ENCODE measurements around the gene EML2. TPM values are rescaled to one million over a fixed set of nuclear protein-coding genes. Genes with fewer than 3 reads are reported as not detected.
A peak's percentile ranks its signal among the peaks of the same experiment; 100 is the strongest.

Gene EML2
- total RNA-seq, 3 donors from 2014 or later (not counting 1 experiment from before 2014, with no cell fraction given), result 112 to 136 (median 117) TPM

DNA sequence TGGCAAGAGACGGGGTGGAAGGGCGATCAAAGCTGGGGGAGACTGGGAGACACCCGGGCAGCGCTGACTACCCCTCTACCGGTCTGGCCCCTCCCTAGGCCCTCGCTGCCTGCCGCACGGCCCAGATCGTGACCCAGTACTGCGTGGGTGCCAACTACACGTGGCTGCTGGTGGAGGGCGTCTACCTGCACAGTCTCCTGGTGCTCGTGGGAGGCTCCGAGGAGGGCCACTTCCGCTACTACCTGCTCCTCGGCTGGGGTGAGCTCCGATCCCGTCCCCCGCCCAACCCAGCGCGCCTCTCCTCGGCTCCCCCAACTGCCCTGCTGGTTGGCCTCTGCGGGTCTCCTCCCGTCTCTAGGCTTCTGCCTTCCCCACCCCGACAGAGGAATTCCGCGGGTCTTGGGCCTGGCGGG lies 37.7 kb upstream of the EML2 start:
- H3K27me3 Mint-ChIP-seq (ENCODE audit: low read depth in 2 of 2), result peaks cover 0 to 19% of the 10 kb centered on the region in 2 donors
- Histone ChIP-seq H3K36me3 (ENCODE audit: control insufficient read depth, insufficient read depth, low read length) (no peaks in the 10 kb centered on the region), H3K9me3 (ENCODE audit: control insufficient read depth, insufficient read depth, low read length) (no peaks in the 10 kb centered on the region), H3K27ac (ENCODE audit: low read length) (no peak overlapping the region), H3K27me3 (ENCODE audit: control insufficient read depth, insufficient read depth, low read length) (peaks cover 11% of the 10 kb centered on the region), H3K4me3 (ENCODE audit: low read length) (peak overlapping the region; percentile 27), H3K4me1 (ENCODE audit: control insufficient read depth, insufficient read depth, low read length) (peaks cover 28% of the 10 kb centered on the region)
- H3K4me1 Mint-ChIP-seq, result peaks cover 14 to 22% of the 10 kb centered on the region in 2 donors
- WGBS (ENCODE audit: insufficient coverage), result 3% methylated on average over 28 of the region's 28 CpGs
- DNase-seq, result peak; percentile 19 to 70
- H3K4me3 Mint-ChIP-seq, result peak overlapping the region; percentile 75
- H3K9me3 Mint-ChIP-seq, result no peaks in the 10 kb centered on the region
- TF ChIP-seq, protein P1, sequence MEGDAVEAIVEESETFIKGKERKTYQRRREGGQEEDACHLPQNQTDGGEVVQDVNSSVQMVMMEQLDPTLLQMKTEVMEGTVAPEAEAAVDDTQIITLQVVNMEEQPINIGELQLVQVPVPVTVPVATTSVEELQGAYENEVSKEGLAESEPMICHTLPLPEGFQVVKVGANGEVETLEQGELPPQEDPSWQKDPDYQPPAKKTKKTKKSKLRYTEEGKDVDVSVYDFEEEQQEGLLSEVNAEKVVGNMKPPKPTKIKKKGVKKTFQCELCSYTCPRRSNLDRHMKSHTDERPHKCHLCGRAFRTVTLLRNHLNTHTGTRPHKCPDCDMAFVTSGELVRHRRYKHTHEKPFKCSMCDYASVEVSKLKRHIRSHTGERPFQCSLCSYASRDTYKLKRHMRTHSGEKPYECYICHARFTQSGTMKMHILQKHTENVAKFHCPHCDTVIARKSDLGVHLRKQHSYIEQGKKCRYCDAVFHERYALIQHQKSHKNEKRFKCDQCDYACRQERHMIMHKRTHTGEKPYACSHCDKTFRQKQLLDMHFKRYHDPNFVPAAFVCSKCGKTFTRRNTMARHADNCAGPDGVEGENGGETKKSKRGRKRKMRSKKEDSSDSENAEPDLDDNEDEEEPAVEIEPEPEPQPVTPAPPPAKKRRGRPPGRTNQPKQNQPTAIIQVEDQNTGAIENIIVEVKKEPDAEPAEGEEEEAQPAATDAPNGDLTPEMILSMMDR (IDR thresholded peaks at IDR 0.05), result no peak
- intact Hi-C loops (cut with micrococcal nuclease), result no loop called here
- H3K27ac Mint-ChIP-seq, result peak overlapping the region in 1 of 2 donors; percentile 27
- peak; percentile 20 to 27 (median 25) for ATAC-seq
- no peaks in the 10 kb centered on the region for H3K36me3 Mint-ChIP-seq

DNA sequence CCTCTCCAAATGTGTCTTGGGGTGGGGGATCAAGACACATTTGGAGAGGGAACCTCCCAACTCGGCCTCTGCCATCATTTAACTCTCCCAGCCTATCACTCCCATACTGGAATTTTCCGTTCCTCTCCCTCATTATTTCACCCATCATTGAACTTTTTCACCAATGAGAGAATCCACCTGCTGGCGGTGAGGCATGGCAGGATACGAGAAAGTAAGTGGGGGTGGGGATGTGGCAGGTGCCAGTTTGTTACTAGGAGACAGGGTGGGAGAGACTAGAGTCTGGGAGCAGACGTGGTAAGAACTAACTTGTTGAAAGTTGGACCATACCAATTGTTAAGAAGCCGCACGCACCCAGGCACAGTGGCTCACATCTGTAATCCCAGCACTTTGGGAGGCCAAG lies 35.7 kb upstream of the EML2 start:
- TF ChIP-seq, protein P1 (IDR thresholded peaks at IDR 0.05), result no peak
- Histone ChIP-seq H3K9me3 (ENCODE audit: control insufficient read depth, insufficient read depth, low read length) (no peaks in the 10 kb centered on the region), H3K4me3 (ENCODE audit: low read length) (no peak overlapping the region), H3K4me1 (ENCODE audit: control insufficient read depth, insufficient read depth, low read length) (peaks cover 33% of the 10 kb centered on the region), H3K27me3 (ENCODE audit: control insufficient read depth, insufficient read depth, low read length) (peaks cover 15% of the 10 kb centered on the region), H3K27ac (ENCODE audit: low read length) (no peak overlapping the region), H3K36me3 (ENCODE audit: control insufficient read depth, insufficient read depth, low read length) (no peaks in the 10 kb centered on the region)
- WGBS (ENCODE audit: insufficient coverage), result 85% methylated on average over 7 of the region's 7 CpGs
- Mint-ChIP-seq H3K27me3 (ENCODE audit: low read depth in 2 of 2) (peaks cover 0 to 26% of the 10 kb centered on the region in 2 donors), H3K4me1 (peaks cover 15 to 30% of the 10 kb centered on the region in 2 donors), H3K4me3 (no peak overlapping the region), H3K9me3 (no peaks in the 10 kb centered on the region), H3K36me3 (no peaks in the 10 kb centered on the region), H3K27ac (no peak overlapping the region)
- no peak for ATAC-seq
- DNase-seq, result no peak
- intact Hi-C loops (cut with micrococcal nuclease), result no loop called here

- H3K9me3 ChIP-seq (ENCODE audit: control insufficient read depth, insufficient read depth, low read length), result no peaks in the 10 kb centered on the region
- peak overlapping the region in 1 of 2 donors; percentile 69 for H3K27ac Mint-ChIP-seq
- ATAC-seq (peak; percentile 30 to 52 (median 45)), DNase-seq (peak; percentile 69 to 72)
- no peak overlapping the region for H3K4me3 ChIP-seq (ENCODE audit: low read length)
- peak overlapping the region; percentile 88 for H3K4me3 Mint-ChIP-seq
- WGBS (ENCODE audit: insufficient coverage), result 16% methylated on average over 42 of the region's 42 CpGs
- H3K36me3 Mint-ChIP-seq, result no peaks in the 10 kb centered on the region
- H3K36me3 ChIP-seq (ENCODE audit: control insufficient read depth, insufficient read depth, low read length), result no peaks in the 10 kb centered on the region
- TF ChIP-seq, protein P1 (IDR thresholded peaks at IDR 0.05), result no peak
- peaks cover 42% of the 10 kb centered on the region for H3K4me1 ChIP-seq (ENCODE audit: control insufficient read depth, insufficient read depth, low read length)
- no peaks in the 10 kb centered on the region for H3K9me3 Mint-ChIP-seq
- intact Hi-C loops (cut with micrococcal nuclease), result no loop called here
- no peak overlapping the region for H3K27ac ChIP-seq (ENCODE audit: low read length)
- peaks cover 0 to 13% of the 10 kb centered on the region in 2 donors for H3K27me3 Mint-ChIP-seq (ENCODE audit: low read depth in 2 of 2)
- H3K27me3 ChIP-seq (ENCODE audit: control insufficient read depth, insufficient read depth, low read length), result peaks cover 7% of the 10 kb centered on the region
- peaks cover 31 to 41% of the 10 kb centered on the region in 2 donors for H3K4me1 Mint-ChIP-seq
Measured at GRCh38 chr19:45670670-45671453, 31.7 kb upstream of the EML2 start.

All from natural killer cell (primary cell).